Measurements from ENCODE around the gene CSNK1D. TPM values are rescaled to one million over a fixed set of nuclear protein-coding genes. Genes with fewer than 3 reads are reported as not detected.

Gene CSNK1D
- total RNA-seq, 1 experiment from 2014 or later = 104 TPM

DNA sequence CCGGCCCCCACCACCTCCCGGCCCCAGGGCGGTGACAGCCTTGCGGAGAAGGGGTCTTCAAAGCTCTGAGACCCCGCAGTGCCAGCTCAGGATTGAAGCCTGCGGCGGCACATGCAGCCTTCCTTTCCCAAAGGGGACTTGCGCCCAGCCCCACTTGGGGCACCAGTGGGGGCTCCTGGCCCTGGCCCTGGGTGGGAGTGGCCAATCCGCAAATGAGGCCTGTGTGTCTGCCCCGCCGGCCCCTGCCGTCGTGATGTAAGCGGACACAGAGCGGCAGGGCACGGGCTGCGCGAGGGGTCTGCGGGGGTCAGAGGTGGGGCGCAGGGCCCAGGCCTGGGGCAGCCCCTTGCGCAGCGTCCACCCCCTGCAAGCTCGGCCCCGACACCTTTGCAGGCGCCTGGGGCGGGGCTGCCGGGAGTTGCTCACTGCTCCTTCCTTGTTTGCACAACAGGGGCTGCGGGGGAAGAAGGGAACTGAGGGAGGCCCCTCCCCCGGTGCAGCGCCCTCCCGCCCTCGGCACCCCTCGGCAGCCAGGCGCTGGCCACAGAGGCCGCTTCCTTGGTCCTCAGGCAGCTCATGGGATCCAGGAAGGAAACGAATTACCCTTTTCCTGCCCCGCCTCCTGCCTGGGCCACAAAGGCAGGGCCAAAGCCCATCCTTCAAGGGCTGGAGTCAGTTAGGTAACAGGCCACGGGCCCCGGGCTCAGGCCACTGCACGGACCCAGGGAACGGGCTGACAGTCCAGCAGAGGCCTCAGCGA, 41.8 kb downstream of the CSNK1D start:
- Histone ChIP-seq H3K27me3 (no peaks in the 10 kb centered on the region), H3K9me3 (no peaks in the 10 kb centered on the region), H3K4me3 (peak overlapping the region; percentile 90), H3K36me3 (peaks cover 70% of the 10 kb centered on the region)
- no peak for DNase-seq

DNA sequence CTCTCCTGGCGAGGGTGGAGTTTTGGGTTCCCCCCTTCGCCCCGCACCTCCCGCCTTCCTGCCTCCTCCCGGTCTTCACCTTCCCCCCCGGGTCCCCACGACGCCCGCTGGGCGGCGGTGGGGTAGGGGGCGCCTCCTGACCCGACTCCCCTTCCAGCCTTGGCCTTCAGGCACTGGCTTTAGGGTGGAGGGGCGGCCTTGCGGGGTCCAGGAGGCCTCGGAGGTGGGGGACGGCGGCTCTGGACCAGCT, 42.3 kb downstream of the CSNK1D start:
- H3K36me3 ChIP-seq = peaks cover 65% of the 10 kb centered on the region
- peak overlapping the region; percentile 90 for H3K4me3 ChIP-seq
- no peaks in the 10 kb centered on the region for H3K27me3 ChIP-seq
- H3K9me3 ChIP-seq = no peaks in the 10 kb centered on the region
- DNase-seq = no peak

DNA sequence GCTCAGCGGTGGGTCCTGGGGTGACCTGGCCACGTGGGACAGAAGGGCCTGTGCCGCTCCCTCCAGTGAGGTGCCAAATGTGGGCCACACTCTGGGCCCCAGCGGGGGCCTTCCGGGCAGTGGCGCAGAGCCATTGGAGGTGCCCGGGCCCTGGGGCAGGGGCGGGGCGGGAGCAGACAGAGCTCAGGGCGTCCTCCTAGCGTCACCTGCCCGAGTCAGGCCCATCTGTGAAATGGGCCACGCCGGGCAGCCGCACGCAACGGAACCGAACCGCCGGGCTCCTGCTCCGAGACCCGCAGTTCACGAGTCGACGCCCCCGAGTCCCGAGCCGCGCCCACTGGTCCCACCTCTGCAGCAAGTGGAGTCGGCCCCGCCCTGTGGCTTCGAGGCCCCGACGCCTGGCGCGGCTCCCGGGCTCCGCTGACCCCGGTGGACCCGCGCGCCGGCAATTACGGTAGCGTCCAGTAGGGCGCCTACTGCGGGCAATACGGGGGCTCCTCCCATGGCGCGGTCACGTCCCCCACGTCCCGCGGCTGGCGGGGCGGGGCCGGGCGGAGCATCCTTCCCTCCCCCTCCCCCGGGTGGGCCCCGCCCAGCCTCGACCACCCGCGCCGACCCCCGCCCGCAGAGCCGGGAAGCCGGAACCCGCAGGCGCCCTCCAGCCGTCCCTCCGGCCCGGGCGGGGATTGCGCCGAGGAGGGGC, 42.7 kb downstream of the CSNK1D start:
- Histone ChIP-seq H3K36me3 (peaks cover 60% of the 10 kb centered on the region), H3K27me3 (no peaks in the 10 kb centered on the region), H3K4me3 (peak overlapping the region; percentile 90), H3K9me3 (no peaks in the 10 kb centered on the region)
- DNase-seq = peak; percentile 94

DNA sequence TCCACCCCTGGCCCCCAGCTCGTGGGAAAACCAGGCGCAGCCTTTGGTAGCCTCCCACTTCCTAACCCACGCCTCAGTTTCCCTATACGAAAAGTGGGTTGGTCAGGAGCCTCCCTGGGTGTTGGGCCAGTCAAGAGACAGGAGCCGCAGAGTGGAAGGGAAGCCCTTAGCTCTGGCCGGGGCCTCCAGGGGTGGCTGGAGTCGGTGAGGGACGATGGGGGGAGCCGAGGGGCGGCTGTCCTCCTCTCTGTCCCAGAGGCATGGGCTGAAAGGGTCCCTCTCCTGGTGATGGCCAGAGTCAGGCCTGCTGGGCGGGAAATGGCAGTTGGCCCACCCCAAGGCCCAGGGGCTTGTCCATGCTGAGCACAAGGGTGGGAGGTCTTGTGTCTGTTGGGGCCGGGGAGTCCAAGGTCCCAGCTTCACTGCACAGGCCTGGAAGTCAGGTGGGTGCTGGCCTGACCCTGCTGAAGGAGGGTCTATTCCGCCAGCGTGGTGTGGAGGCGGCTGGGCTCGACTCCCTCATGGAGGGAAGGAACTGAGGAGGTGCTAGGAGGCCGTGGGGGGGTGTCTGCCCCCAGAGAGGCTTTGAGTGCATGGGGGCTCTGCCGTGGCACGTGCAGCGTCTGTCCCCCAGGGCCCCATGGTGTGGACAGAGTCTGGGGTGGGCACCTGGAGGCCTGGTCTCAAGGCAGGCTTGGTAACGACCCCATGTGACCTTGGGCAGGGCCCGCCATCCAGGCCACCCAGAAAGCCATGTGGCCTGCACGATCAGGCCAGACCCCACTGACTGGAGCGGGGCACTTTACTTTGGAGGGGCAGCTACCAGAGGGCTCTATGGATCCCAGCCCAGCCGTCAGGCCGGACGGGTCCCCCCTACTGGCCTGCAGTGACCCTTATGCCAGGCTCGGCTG, 43.5 kb downstream of the CSNK1D start:
- peaks cover 52% of the 10 kb centered on the region for H3K36me3 ChIP-seq

DNA sequence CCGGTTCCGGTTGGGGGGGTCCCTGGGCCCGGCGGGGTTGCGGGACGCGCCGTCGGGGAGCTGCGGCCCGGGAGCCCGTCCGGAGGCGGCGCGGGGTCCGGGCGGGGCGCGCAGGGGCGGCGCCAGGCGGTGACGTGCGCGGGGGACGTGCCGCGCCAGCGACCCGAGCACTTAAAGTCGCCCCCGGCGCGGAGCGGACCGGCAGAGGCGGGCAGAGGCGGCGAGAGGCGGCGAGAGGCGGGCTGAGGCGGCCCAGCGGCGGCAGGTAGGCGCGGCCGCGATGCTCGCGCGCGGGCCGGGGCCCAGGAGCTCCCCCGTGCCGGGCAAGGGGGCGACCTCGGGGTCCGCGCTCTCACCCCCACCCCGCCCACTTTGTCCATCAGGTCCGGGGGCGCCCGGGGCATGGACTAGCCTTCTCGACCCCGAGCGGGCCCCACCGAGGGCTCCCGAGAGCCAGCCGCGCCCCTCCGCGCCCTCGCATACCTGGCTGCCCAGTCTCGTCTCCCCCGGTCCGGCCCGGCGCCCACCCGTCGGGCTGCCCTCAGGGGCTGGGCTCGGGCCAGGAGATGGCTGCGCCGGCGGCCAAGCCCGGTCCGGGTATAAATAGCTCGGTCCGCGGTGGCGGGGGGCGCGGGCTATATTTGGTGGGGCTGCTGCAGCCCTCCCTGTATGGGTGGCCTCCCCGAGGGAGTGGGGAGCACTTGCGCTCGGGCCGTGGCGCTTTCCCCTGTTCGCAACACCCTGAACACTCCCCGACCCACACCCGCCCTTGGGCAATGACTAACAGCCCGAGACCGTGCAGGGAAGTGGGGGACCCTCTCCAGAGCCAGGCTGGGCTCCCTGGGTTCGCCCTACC, 44.4 kb downstream of the CSNK1D start, which contains the start of gene SLC16A3:
Gene SLC16A3, plus strand, starts transcription at position 201 of the 856 bp plus-strand sequence. CDS start 6,967 bp downstream, outside the sequence.
- peak; percentile 85 for DNase-seq
- peaks cover 43% of the 10 kb centered on the region for H3K36me3 ChIP-seq
- H3K4me3 ChIP-seq = peak within 1 kb of the TSS; percentile 90
- no peaks in the 10 kb centered on the region for H3K27me3 ChIP-seq
- H3K9me3 ChIP-seq = no peaks in the 10 kb centered on the region

More for the DNA sequence above, 43.5 kb downstream of the CSNK1D start:
- no peak for DNase-seq
- Histone ChIP-seq H3K27me3 (no peaks in the 10 kb centered on the region), H3K4me3 (peak overlapping the region; percentile 90), H3K9me3 (no peaks in the 10 kb centered on the region)

DNA sequence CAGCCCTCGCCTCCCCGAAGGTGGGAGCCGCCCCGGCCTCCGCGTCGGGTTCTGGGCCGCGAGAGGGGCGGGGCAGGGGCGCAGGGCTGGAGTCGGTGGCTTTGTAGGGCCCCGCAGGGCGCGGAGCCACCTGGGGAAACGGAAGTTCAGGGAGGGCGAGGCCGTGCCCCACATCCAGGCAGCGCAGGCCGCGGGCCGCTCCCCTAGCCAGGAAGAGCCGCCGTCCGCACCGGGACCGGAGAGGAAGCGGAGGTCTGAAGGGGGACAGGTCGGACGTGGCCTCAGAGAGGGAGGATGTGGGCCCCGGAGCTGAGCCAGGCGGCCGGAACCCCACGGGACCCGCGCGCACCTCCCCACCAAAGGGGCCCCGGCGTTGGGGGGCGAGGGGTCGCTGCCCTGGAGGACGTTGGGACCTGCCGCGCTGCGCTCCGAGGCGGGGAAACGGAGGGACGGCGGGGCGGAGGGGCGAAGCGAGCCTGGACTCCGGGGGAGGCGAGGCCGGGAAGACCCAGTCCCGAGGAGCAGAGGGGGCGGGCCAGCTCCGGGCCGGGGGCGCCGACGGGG, 45.1 kb downstream of the CSNK1D start:
- no peak for DNase-seq
- Histone ChIP-seq H3K4me3 (peak overlapping the region; percentile 55), H3K9me3 (no peaks in the 10 kb centered on the region), H3K27me3 (no peaks in the 10 kb centered on the region), H3K36me3 (peaks cover 39% of the 10 kb centered on the region)

DNA sequence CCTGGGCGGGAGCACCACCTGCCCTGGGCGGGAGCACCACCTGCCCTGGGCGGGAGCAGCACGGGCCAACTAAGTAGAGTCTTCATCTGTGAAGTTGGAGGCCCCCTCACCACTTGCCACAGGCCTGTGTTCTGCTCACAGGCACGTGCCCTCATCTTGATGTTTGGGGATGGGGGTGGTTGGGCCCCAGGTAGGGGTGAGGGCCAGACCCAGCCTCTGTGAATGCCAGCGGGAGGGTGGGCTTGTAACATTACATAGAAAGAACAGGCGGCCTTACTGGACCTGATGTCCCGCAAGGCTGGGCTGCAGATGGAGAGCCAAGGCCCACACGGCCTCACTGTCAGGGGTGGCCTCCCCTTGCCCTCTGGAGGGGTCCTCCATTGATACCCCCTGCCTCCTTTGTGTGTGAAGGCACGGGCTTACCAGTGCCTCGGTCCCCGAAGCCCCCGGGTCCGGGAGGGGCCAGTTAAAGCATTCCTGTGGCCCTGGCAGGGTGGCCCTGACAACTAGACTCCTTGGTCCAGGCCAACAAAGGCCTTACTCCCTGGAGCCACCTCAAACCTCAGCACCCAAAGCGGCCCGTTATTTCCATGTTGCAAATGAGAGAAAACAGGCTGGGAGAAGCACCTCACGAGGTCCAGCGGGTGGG, 45.7 kb downstream of the CSNK1D start:
- H3K36me3 ChIP-seq = peaks cover 33% of the 10 kb centered on the region
- H3K27me3 ChIP-seq = no peaks in the 10 kb centered on the region
- H3K4me3 ChIP-seq = peak overlapping the region; percentile 55
- H3K9me3 ChIP-seq = no peaks in the 10 kb centered on the region
- no peak for DNase-seq

DNA sequence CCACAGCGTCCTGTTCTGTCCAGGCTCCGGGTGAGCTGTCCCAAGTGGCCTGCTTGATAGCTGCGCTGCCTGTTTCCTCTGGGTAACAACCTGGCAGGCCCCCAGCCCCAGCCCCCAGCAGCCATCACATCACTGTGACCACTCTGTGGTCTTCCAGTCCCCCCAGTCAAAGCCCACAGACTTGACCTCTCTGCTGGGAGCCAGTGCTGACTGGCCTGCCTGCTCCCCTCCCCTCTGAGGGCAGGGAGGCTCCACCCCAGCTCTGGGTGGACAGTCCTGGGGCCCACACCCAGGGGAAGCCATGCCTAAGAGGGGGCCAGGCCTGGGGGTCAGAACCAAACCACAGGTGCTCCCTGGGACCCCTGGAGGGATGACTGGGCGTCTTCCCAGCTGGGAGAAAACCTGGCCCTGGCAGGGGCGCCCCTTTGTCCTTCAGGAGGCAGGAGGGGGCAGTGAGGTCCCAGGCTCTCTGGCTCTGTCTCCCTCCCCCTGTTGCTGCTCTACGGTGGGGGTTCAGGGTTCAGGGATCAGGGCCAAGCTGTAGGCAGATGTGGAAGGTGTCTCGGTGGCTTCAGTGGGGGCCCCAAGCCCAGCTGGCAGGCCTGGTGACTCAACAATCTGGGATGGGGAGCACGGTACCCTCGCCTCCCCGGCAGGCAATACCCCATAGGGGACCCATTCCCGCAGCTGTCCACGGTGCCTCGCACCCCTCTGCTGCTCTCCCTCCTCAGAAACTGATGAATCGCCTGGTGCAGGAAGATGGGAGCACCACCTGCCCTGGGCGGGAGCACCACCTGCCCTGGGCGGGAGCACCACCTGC, 46.5 kb downstream of the CSNK1D start:
- no peaks in the 10 kb centered on the region for H3K27me3 ChIP-seq
- H3K36me3 ChIP-seq = peaks cover 28% of the 10 kb centered on the region
- no peaks in the 10 kb centered on the region for H3K9me3 ChIP-seq
- no peak overlapping the region for H3K4me3 ChIP-seq
- no peak for DNase-seq

DNA sequence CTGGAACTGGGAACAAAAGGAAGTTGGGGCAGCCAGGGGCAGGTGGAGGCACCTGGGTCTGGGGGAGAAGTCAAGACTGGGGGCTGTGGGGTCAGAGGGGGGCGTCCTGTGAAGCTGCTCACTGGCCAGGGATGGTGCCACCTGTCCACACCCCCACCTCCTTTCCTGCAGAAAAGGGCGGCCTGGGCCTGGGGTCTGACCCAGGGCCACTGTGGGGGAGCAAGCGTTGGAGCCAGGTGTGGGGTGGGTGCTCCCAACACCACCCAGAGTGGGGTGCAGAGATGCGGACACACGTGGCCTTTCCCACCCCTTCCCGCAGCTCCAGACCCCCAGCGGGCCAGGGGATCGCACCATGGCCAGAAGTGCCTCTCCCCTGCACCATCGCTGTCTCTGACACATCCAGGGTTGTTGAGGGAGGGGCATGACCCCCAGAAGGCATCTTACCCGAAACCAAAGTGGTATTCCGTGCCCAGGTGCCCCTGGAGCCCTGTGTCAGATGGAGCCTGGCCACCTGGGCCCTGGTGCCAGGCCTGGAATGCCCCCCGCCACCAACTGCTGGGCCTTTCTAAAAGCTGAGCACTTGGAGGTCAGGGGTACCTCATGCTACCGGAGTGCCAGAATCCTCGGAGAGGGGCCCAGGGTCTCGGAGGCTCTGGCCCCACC, 47.2 kb downstream of the CSNK1D start:
- no peaks in the 10 kb centered on the region for H3K9me3 ChIP-seq
- no peak for DNase-seq
- H3K36me3 ChIP-seq = peaks cover 21% of the 10 kb centered on the region

DNA sequence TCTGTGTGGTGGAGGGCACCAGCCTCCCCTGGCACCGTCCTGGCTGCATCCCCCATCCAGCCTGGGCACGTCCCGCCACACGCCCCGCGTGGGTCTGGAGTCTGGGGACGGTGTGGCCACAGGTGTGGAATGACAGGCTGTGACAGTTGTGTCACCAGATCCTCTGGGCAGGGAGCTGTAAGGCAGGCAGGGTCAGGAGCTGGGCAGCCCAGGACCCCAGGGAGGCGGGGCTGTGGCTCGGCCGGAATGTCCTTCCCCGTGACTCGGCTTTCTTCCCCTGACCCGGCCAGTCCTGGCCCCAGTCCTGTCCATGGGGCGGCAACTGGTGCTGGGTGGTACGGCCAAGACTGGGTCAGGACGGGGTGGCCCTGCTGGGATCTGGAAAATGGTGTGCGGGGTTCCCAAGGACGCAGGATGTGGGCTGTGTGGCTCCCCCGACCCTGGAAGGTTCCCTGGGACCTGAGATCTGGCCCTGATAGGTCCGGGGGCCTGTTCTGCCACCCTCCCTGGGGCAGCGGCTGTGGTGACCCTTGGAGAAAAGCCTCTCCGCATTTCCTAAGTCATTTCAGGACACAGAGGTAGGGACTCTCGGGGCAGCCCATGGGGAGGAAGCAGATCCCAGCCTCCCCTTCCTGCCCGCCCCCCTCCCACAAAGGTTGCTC, 48.0 kb downstream of the CSNK1D start:
- Histone ChIP-seq H3K27me3 (no peaks in the 10 kb centered on the region), H3K4me3 (no peak overlapping the region), H3K9me3 (no peaks in the 10 kb centered on the region), H3K36me3 (peaks cover 15% of the 10 kb centered on the region)
- DNase-seq = no peak

More for the DNA sequence above, 47.2 kb downstream of the CSNK1D start:
- H3K27me3 ChIP-seq = no peaks in the 10 kb centered on the region
- H3K4me3 ChIP-seq = no peak overlapping the region

DNA sequence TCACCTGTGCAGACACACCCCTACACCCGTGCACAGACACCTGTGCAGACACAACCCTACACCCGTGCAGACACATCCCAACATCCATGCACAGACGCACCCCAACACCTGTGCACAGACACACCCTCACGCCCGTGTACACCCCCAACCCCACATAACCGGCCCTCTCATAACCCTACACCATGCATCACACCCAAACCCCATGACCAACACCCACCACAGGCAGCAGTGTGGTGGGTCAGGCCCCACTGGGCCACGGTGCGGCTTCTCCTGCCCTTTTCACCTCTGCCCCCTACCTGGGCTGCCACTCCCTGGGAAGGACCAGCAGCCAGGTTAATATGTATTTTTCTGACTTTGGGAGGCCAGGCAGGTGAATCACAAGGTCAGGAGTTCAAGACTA, 48.8 kb downstream of the CSNK1D start:
- Histone ChIP-seq H3K9me3 (no peaks in the 10 kb centered on the region), H3K4me3 (no peak overlapping the region), H3K27me3 (no peaks in the 10 kb centered on the region), H3K36me3 (peaks cover 7% of the 10 kb centered on the region)
- no peak for DNase-seq

DNA sequence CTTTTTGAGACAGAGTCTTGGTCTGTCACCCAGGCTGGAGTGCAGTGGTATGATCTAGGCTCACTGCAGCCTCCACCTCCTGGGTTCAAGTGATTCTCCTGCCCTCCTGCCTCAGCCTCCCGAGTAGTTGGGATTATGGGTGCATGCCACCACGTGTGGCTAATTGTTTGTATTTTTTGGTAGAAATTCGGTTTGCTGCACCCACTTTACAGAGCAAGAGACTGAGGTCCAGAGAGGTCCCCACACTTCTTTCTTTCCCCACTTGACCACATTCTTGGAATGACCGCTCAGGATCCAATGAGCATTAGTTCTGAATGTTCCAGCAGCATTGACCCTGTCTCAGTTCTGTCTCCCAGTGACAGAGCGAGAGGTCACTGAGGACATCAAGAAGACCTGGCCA, 50.0 kb downstream of the CSNK1D start:
- Histone ChIP-seq H3K4me3 (no peak overlapping the region), H3K9me3 (no peaks in the 10 kb centered on the region), H3K27me3 (no peaks in the 10 kb centered on the region), H3K36me3 (no peaks in the 10 kb centered on the region)
- DNase-seq = no peak

DNA sequence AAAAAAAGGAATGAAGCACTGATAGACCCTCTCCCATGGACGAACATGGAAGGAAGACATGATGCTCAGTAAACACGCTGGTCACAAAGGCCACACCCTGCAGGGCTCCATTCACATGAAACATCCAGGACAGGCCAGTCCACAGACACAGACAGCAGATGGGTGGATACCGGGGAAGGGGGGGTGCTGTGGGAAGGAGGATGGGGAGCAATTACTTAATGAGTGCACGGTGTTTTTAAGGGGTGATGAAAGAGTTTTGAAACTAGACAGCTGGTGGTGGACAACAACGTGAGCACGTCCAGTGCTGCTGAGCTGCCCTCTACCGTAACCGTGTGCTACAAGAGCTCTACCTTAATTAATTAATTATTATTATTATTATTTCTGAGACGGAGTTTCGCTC, 50.7 kb downstream of the CSNK1D start:
- no peak overlapping the region for H3K4me3 ChIP-seq

DNA sequence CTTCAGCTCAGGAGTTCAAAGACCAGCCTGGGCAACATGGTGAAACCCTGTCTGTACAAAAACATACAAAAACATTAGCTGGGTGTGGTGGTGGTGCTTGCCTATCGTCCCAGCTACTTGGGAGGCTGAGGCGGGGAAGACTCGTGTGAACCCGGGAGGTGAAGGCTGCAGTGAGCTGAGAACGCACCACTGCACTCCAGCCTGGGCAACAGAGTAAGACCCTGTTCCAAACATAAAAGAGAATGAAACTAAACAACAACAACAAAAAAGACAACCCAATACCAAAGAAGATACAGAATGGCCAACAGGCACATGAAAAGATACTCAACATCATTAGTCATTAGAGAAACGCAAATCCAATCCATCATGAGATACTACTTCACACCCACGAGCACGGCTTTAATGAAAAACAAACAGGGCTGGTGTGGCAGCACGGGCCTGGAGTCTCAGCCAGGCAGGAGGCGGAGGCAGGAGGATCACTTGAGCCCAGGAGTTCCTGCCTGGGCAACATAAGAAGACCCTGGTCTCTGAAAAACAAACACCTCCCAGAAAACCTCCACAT, 52.1 kb downstream of the CSNK1D start:
- Histone ChIP-seq H3K4me3 (no peak overlapping the region), H3K36me3 (no peaks in the 10 kb centered on the region), H3K9me3 (no peaks in the 10 kb centered on the region), H3K27me3 (no peaks in the 10 kb centered on the region)
- no peak for DNase-seq

More for the DNA sequence above, 50.7 kb downstream of the CSNK1D start:
- Histone ChIP-seq H3K36me3 (no peaks in the 10 kb centered on the region), H3K9me3 (no peaks in the 10 kb centered on the region), H3K27me3 (no peaks in the 10 kb centered on the region)
- DNase-seq = no peak
